HG03575 (cell line): ENCODE data around the gene NCOA3.

ENCODE experiments used
- ATAC-seq: cut with Tn5 transposase; IDR thresholded peaks from one replicate; pipeline ENCODE4 v1.9.1; 2021; ENCODE audit not compliant: unreplicated experiment, insufficient number of reproducible peaks, low FRiP score; ENCODE audit errors: extremely low read depth

NCOA3 gene

DNA sequence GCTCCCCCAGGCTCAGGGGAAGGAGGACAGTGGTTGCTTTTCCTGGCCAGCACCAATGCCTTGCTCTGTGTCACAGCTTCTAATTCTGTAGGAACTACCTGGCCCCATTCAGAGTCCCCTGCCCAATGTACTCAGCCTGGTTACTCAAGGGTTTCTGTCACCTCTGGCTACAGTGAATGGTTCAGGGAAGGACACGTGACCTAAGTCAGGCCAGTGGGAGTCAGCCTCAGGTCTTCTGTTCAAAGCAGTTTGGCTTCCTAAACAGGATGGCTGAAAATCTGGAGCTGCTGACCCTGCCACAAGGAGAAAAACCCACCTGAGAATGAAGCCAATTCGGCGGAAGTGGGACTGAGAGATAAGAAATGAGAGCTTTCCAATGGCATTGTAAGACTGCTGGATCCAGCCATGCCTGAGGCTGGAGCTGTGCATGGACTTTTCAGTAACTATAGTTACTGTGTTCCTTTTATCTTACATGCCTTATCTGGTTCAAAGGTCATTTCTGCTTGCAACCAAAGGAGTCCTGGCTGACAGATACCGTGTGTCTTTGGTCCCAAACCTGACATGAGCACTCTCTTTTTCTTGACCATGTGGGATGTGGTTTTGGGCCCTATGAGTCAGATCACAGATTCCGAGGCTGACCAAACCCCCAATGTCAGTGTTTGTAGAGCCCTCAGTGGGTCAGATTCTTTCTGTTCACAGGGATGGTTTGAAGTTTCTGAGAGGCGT lies 179.3 kb downstream of the NCOA3 start:
- ATAC-seq, result no peak

GRCh38 chr20:47682028-47682783 lies 180.5 kb downstream of the NCOA3 start:
- no peak for ATAC-seq

DNA sequence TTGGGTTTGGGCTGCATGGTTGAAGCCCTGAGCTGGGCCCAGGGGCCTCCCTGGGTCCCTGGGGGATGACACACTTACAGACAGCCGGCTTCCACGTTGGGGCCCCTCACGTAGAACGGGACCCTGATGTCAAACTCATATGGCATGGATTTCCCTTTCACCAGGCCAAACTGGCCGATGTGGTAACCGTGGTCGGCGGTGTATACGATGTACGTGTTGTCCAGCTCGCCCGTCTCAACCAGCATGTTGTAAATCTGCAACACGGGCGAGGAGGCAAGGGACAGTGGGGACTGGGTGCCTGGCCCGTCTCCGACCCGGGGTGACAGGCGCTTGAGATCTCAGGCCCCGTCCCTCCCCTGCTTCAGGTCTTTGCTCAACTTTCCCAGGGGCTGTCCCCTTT lies 181.2 kb downstream of the NCOA3 start:
- no peak for ATAC-seq

DNA sequence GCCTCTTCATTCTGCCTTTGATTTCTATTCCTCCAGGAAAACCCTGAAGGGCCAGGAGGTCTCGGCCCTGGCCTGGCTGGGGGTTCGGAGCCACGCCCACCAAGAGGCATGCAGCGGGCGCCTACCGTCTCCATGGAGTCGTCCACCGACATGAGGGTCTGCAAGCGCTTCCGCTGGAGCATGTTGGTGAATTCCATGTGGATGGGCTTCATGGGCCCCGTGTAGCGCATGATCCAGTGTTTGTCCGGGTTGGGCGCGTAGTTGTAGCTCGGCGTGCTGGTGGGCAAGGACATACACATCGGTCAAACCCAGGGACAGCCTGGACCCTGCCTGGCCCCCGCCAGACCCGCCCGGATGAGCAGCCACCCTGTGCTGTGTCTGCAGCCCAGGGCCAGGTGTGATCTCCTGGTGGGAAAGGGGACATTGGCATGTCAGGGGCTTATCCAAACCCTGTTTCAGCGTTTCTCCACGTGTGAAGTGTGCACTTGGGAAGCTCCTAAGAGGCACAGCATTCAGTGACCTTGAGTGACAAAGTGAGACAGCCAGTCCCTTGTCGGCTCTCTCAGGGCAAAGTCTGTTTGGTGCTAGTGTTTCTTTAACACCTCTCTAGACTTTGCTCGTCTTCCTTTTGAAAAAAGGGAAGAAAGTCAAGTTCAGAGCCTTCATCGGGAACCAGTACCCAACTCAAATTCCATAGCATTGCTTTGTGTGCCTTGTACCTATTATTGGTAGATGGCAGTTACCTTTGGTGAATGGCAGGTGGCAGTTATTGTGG lies 182.8 kb downstream of the NCOA3 start:
- no peak for ATAC-seq

GRCh38 chr20:47686545-47686944 lies 184.9 kb downstream of the NCOA3 start:
- ATAC-seq, result no peak

- ATAC-seq, result no peak
Measured at GRCh38 chr20:47687095-47687987, 185.7 kb downstream of the NCOA3 start.

DNA sequence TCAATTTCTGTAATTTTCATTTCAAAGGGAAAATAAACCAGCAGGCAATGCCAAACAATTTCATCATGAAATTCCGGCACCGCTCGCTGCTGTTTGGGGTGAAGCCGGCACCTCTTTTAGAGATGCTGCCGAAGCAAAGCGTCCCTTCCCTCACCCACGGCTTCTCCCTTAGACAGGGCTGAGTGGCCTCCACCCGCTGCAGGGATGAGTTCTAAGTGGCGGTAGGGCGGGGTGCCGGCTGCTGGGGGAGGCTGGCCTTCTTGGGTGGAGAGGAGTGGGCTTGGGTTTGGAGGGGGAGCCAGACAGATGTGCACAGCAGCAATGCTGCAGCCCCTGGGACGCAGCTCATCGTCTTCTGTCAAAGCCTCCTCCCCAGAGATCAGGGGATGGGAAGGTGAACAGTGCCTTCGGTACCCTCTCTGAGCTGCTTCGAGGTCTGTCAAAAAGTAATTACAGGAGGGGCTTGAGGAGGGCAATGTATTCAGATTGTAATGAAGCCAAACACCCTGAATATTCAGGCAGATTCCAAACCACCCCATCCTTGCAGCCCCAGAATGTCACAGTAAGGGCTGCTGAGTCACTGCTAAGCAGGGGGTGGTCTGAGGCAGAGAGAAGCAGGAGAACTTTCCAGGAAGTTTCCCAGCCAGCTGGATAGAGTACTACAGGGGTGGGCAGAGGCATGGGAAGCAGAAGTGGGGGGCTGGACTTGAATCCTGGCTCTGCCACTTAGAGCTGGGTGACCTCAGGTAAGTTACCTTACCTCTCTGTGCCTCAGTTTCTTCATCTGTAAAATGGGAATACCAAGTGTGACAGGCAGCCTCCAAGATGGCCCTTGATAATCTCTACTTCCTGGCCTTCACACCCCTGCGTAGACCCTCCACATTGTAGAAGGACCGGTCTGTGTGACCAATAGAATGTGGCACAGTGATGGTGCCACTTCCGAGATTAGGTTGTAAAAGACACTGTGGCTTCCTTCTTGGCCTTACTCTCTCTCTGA lies 187.0 kb downstream of the NCOA3 start:
- no peak for ATAC-seq

GRCh38 chr20:47689731-47690130 lies 188.0 kb downstream of the NCOA3 start:
- no peak for ATAC-seq

DNA sequence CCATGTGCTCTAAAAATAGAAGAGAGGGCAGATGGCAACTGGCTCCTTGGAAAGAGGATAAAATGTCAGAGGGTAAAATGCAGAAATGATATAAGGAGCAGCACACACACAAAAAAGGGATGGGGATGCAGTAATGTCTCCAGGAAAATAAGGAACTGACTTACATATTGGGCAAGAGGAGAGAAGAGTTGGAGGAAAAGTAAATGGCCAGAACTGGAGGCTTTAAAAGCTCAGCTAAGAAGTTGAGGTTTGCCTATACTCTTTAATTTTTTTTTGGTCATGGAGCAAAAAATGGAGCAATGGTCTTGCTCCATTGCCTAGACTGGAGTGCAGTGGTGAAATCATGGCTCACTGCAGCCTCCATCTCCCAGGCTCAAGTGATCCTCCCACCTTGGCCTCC lies 189.9 kb downstream of the NCOA3 start:
- ATAC-seq, result no peak

DNA sequence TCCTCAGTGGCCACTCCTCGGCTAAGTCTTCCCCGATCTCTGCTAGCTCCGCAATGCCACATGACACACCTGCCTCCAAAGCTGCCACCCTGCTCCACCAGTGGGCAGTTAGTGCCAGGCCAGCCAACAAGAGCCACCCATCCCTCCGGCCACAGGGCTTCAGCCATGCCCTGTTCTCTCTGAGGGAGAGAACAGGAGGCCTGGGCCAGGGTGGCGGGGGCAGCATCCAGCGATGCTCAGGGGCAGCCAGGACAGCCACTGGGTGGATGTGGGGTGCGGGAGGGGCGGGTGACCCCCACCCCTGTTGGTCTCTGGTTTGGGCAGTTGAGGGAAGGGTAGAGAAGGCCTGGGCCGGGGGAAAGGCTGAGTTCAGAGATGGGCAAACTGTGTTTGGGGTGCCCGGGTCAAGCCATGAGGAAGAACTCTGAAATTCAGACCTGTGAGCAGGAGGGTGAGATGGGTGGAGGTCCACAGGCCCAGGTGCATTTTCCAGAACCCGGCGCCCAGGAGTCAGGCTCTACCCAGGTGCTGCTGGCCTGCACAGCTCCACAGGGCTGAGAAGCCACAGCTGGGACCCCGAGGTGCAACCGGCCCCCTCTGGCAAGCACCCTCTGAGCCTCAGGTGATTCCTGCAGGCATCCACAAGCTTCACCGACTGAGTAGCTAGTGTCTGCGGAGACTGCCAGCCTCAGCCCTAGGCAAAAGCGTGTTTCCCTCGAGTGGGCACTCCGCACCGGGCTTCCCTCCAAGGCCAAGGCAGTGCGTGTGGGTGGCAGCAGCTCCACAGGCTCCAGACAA lies 192.5 kb downstream of the NCOA3 start:
- ATAC-seq, result no peak

DNA sequence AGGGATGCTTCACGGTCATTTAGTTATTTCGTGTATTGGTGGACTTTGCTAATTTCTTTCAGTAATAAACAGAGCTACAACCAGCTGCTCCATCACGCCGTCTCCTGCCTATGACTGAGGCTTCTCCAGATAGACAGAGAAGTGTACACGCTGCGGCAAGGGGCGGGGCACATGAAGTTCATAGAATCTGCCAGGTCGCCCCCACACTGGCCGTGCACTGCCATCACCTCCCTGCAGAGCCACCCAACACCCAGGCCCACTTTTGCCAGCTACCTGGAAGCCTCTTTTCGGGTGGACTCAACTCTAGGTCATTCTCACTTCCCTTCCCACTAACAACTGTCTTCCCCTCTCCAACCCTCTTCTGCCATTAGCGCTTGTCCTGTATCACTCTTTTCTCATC lies 195.2 kb downstream of the NCOA3 start:
- no peak for ATAC-seq

DNA sequence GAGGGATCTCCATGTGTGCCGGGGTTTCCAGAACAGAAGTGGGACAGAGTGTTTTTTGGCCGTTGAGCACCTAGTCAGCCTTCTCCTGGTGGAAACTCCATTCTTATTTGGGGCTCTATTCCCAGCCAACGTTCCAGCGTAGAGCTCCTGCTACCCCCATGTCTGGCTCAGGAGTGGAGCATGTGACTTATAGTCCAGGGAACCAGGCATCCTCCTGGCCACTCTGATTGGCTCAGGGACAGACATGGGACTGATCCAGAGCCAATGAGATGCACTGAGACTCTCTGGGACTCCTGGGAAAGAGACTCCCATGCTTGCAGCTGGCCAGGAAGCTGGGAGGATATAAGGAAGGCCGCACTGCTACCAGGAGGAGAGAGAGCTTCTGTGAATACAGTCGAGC lies 196.5 kb downstream of the NCOA3 start:
- no peak for ATAC-seq

DNA sequence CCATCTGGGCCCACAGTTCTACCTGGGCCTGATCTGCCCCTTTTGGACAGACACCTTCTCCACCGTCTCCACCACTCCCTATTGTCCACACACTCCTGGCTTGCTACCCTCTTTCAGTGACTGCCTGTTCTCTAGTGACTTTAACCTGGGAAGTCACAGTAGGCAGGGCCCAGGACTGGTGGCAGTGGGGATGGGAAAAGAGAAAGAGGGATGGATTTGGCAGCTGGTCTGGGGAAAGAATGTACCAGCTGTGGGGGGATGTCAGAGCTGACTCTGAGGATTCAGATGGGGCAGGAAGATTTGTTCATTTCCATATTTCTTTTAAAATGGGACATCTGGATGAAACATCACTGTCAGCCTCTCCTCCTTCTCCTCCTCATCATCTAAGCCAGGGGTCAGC lies 198.1 kb downstream of the NCOA3 start:
- ATAC-seq, result no peak

- ATAC-seq, result no peak
Measured at GRCh38 chr20:47700327-47700726, 198.6 kb downstream of the NCOA3 start.

DNA sequence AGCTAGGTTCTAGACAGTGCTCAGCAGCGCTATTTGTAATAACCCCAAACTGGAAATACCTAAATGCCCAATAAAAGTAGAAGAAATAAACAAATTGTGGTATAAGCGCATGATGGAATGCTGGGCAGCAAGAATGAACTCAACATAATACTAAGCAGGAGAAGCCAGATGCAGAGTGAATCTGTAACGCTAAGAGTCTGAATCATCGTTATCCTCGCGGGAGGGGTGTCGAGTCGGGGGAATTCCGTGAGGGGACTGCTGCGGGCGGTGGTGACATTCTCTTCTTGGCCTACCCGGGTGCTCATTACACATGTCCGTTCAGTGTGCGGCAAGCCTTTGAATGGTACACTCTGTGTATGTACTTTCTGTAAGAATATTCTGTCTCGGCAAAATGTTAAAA lies 199.9 kb downstream of the NCOA3 start:
- no peak for ATAC-seq

DNA sequence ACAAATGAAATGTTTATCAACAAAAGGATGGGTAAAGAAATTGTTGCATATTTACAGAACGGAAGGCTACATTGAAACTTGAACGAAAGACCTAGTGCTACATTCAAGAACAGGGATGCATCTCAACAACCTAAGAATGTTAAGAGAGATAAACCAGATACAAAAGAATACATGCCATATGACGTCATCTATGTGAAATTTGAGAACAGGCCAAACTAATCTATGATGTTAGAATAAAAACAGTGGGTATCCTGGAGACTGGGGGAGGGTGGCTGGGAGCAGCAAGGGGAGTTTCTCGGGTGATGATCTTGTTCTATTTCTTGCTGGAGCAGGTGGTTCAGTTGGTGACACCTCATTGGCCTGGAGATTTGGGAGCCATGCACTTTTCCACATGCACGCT lies 202.1 kb downstream of the NCOA3 start:
- no peak for ATAC-seq
